Myocyte (in vitro differentiated cells): Measurements from ENCODE around the gene CDC42BPA. TPM values are rescaled to one million over a fixed set of nuclear protein-coding genes. Genes with fewer than 3 reads are reported as not detected.
"Not testable (repeated sequence)": the region's sequence is repeated elsewhere in the genome, so short reads cannot be mapped to it uniquely, and the experiment has no call there.

Experiments used
- DNase-seq: peaks from one replicate; pipeline ENCODE4 v3.0.0-alpha.2; 2012; ENCODE audit warnings: low read depth
- total RNA-seq: library from RNA; depleted of rRNA; stranded (reverse); fragments of >200 nt; gene quantifications from 2 replicates; pipeline ENCODE4 v1.2.3, GENCODE V29; 2014

Gene CDC42BPA
- total RNA-seq, 1 donor from 2014 or later = 54.3 TPM

- no peak for DNase-seq
Measured at GRCh38 chr1:227002531-227003049, 315.7 kb downstream of the CDC42BPA start.

DNA sequence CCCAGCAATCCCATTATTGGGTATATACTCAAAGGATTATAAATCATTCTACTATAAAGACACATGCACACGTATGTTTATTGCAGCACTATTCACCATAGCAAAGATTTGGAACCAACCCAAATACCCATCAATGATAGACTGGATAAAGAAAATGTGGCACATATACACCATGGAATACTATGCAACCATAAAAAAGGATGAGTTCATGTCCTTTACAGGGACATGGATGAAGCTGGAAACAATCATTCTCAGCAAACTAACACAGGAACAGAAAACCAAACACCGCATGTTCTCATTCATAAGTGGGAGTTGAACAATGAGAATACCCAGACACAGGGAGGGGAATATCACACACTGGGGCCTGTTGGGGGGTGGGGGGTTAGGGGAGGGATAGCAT, 318.7 kb downstream of the CDC42BPA start:
- DNase-seq = not testable (repeated sequence)

- no peak for DNase-seq
Measured at GRCh38 chr1:226995365-226996332, 322.6 kb downstream of the CDC42BPA start.

DNA sequence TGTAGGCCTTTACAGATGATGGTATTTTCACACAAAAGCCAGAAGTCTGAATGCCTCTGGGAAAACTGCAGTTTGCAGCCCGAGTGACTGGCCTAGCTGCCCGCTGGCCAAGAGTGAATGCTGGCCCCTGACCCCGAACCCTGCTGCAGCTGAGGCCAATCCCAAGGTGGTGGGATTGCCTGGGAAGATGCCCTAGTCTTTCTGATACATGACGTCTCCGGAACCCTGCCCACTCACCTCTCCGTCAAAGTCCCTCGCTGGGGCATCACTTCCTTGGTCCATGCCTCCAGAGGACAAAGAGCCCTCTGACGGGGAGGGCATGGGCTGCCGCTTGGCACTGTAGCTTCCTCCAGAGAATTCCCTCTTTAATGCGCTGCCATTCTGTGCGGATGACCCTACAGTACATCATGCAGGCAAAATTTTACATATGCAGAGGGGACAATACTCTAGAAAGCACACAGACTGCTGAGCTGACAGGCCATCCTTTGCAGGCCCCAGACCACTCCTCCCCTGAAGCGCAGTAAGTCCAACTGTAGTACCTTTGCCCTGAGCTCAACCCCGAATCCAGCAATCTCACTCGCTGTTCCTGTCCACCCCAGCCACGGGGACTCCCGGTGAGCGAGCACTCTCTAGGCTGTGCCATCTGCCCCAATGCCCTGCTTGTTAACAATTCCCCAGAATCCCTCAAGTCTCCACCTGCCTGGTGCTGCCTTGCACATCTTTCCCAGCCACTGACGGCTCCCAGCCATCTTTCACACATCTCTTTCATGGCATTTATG, 323.5 kb downstream of the CDC42BPA start:
- no peak for DNase-seq

DNA sequence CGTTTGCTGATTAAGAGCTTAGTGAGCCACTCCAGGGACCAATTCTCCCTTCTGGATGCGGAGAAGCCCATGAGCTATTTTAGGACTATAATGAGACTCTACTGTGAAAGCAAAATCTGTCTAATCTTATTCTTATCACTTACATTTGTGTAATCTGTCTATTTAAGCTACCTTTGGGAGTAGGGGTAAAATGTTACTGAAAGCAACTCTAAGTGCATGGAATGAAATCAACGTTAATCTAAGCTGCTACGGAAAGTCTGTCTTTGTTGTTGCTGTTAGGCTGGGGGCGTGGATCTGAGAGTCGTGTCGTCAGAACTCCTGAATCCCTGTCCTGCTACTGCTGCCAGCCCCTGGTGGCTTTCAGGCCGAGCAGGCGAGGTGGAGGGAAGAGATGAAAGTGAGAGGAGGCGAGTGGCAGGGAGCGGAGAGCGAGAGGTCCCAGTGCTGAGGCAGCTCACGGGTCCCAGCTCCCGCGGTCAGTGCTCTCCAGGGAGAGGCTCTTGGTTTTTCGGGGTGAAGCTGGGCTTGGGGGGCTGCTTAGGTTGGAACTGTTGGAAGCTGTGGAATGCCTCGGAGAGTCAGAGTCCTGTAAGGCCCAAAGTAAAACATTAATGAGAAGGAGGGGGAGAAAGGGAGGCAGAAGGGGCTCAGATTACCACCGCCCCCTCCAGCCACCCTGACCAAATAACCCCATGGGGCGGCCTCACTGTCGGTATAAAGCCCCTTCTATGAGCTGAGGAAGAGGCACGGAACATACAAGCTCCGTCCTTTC, 324.3 kb downstream of the CDC42BPA start:
- DNase-seq = no peak

DNA sequence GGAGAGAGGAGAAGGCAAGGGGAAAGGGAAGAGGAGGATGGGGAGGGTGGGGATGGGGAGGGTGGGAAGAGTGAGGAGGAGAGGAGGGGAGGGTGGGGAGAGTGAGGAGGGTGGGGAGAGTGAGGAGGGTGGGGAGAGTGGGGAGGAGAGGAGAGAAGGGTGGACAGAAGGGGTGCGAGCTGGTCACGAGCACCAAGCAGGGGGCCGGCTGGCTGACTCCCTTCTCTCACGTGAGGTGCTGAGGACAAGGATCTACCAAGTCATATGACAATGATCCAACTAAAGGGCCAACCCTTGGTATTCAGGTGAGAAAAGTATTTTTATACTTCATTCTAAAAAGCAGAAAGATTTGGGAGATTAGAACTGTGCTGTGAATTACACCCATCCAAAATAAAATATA, 326.4 kb downstream of the CDC42BPA start:
- DNase-seq = no peak

DNA sequence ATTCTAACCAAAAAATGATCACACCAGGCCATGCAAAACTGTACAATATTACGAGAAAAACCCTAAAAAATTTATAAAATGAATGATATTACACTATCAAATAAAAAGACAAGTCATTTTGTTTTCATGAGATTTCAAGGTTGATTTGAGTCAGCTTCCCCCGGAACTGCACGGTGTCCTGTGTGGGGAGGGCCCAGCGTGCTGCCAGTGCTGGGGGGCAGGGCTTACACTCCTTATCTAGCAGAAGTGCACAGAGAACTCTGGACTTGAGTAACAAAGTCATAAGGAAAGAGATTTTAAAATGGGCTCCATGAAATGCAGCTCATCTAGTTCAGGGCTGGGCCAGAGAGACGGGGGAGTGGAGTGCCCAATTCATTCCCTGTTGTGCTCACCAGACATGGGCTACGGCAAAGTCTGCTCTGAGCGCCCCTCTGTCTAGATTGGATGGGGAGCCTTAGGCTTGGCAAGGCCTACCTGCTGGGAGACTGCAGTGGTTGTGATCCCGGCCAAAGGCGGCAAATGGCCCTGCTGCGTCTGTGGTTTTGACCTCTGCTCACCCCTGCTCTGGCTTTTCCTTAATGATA, 328.1 kb downstream of the CDC42BPA start:
- no peak for DNase-seq

GRCh38 chr1:226989085-226989920, 329.0 kb downstream of the CDC42BPA start:
- DNase-seq = no peak

DNA sequence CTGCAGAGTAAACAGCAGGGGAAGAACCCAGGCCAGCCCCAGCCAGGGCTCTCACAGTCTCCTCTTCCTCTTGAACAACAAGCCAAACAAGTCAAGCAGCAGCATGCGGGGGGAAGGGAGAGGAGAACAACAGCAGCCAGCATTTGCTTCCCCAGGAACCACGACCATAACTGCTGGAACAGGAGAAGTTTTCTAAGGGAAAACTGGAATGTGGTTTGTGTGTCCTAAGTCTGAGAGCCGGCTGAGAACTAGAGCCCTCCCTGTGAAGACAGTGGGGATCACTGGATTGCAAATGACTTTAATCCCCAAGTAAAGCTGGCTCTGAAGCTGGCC, 330.0 kb downstream of the CDC42BPA start:
- no peak for DNase-seq

GRCh38 chr1:226987623-226988333, 330.5 kb downstream of the CDC42BPA start:
- DNase-seq = no peak

DNA sequence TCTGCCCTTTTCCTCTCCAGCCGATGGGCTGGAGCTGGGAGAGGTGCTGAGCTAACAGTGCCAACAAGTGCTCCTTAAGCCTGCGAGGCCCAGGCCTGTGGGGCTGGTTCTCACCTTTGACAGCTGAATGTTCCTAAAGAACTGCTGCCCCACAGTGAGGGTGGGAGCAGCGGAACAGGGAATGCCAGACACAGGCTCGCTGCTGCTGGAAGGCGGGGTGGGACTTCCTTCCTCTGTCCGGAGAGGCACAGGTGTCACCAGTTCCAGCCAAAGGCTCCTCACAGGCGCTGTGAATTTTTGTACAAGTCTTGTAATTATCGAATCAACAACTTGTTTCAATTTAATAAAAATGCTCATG, 331.1 kb downstream of the CDC42BPA start:
- no peak for DNase-seq

- no peak for DNase-seq
Measured at GRCh38 chr1:226986496-226987178, 331.7 kb downstream of the CDC42BPA start.

GRCh38 chr1:226985839-226986463, 332.3 kb downstream of the CDC42BPA start:
- DNase-seq = no peak

- DNase-seq = no peak
Measured at GRCh38 chr1:226985239-226985838, 333.0 kb downstream of the CDC42BPA start.

DNA sequence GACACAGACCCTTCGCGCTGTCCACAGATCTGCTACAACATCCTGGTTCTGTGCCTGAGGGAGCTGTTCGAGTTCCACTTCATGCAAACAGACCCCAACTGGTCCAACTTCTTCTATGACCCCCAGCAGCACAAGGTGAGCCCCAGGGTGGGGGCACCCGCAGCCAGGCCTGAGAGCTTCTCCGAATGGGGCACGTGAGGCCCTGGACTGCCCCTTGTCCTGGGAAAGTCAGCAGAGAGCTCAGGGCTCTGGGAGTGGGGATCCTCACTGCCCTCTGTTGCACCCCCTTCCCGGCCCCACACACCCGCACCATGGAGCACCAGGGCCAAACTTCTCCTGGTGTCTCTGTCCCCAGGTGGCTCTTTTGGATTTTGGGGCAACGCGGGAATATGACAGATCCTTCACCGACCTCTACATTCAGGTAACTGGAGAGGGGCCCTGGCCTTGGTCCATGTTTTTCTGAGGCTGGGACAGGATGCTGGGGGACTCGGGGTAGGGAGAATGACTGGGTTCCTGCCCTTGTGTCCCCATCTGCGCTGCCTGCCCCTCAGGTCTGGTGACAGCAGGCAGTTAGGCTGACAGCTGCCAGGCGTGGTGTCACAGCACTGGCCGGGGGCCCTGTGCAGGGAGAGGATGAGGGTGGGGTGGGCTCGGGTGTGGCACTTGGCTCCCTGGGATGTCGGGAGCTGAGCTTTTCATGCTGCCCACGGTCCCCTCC, 333.6 kb downstream of the CDC42BPA start:
- peak; percentile 49 for DNase-seq

DNA sequence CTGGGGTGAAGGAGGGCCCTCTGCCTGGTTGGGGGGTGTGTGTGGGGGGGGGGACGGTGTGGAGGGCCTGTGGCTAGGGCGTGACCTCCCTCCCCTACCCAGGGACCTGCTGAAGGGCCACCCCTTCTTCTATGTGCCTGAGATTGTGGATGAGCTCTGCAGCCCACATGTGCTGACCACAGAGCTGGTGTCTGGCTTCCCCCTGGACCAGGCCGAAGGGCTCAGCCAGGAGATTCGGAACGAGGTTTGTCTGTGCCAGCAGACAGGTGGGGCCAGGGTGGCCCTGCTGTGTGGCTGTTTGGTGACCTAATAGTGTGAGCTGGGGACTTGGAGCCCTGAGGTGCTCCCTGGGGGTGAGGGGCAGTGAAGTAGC, 334.3 kb downstream of the CDC42BPA start:
- peak; percentile 49 for DNase-seq

GRCh38 chr1:226983247-226983991, 334.9 kb downstream of the CDC42BPA start:
- DNase-seq = no peak
